ENCODE data around the gene PLEKHA1.

The PLEKHA1 gene

GRCh38 chr10:122374237-122374858 is at the start of gene PLEKHA1:
Gene PLEKHA1, plus strand, starts transcription at chr10:122374708. Its CDS starts 18,493 bp downstream, at chr10:122393201.
- peak; percentile 68 for DNase-seq

- DNase-seq: no peak
Measured at GRCh38 chr10:122325235-122325634, 49.3 kb upstream of the PLEKHA1 start.

- DNase-seq: no peak
Measured at GRCh38 chr10:122326385-122326784, 48.1 kb upstream of the PLEKHA1 start.

- no peak for DNase-seq
Measured at GRCh38 chr10:122326806-122327205, 47.7 kb upstream of the PLEKHA1 start.

GRCh38 chr10:122327237-122328206 is 47.0 kb upstream of the PLEKHA1 start:
- no peak for DNase-seq

GRCh38 chr10:122328676-122329075 is 45.8 kb upstream of the PLEKHA1 start:
- no peak for DNase-seq

GRCh38 chr10:122329416-122329815 is 45.1 kb upstream of the PLEKHA1 start:
- DNase-seq: no peak

GRCh38 chr10:122331100-122331499 is 43.4 kb upstream of the PLEKHA1 start:
- no peak for DNase-seq

- no peak for DNase-seq
Measured at GRCh38 chr10:122331615-122332446, 42.7 kb upstream of the PLEKHA1 start.

GRCh38 chr10:122333037-122333436 is 41.5 kb upstream of the PLEKHA1 start:
- no peak for DNase-seq

GRCh38 chr10:122336332-122336731 is 38.2 kb upstream of the PLEKHA1 start:
- no peak for DNase-seq

- DNase-seq: no peak
Measured at GRCh38 chr10:122336961-122337360, 37.5 kb upstream of the PLEKHA1 start.

- DNase-seq: no peak
Measured at GRCh38 chr10:122338609-122339441, 35.7 kb upstream of the PLEKHA1 start.

- no peak for DNase-seq
Measured at GRCh38 chr10:122341141-122341810, 33.2 kb upstream of the PLEKHA1 start.

- peak; percentile 2 for DNase-seq
Measured at GRCh38 chr10:122342293-122343134, 32.0 kb upstream of the PLEKHA1 start.

- no peak for DNase-seq
Measured at GRCh38 chr10:122343135-122343800, 31.2 kb upstream of the PLEKHA1 start.

- no peak for DNase-seq
Measured at GRCh38 chr10:122343936-122344335, 30.6 kb upstream of the PLEKHA1 start.

GRCh38 chr10:122344741-122345258 is 29.7 kb upstream of the PLEKHA1 start:
- no peak for DNase-seq

- no peak for DNase-seq
Measured at GRCh38 chr10:122346326-122346950, 28.1 kb upstream of the PLEKHA1 start.

All from NCI-H2029 (cell line).